ENCODE measurements around the gene SUGCT.

Gene SUGCT

DNA sequence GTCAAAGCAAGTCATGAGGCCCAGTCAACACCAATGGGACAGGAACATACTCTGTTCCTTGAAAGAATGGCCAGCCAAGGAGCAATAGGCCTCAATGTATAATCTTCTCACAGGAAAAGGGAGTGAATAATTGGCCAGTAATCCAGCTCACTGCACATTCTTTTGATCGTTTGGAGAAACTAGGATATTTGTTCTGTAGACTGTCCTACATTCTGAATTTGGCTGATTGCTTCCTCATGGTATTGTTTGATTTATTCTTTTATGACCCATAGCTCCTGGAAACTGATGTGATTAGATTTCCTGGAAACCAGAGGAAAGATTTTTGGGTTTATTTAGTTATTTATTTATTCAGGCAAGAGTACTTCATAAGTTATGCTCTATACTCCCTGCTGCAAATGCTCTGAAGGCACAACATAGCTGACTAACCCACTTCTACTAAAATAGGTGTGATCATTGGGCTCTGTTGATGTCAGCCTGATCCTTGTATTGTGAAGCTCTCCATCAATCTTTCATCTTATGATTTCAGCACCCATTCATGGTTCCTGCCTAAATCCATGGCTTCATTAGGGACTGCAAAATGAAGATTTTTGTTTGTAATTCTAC lies 745.2 kb downstream of the SUGCT start:
- TF ChIP-seq EZH2 (IDR thresholded peaks at IDR 0.05) (no peak), POLR2AphosphoS5 (IDR thresholded peaks at IDR 0.05; ENCODE audit: borderline replicate concordance, low read depth, low read length) (no peak), FOXP2 (optimal IDR thresholded peaks at IDR 0.05; ENCODE audit: control extremely low read depth, extremely low read length, insufficient read depth) (no peak)
- Histone ChIP-seq H3K27ac (no peak overlapping the region), H3K9ac (ENCODE audit: insufficient read length) (no peak overlapping the region), H3K9me3 (ENCODE audit: low read depth, low read length) (no peaks in the 10 kb centered on the region), H3K36me3 (ENCODE audit: insufficient read depth, low read length) (no peaks in the 10 kb centered on the region), H3K4me3 (no peak overlapping the region)
- DNase-seq (ENCODE audit: low read depth, low spot score) = no peak

DNA sequence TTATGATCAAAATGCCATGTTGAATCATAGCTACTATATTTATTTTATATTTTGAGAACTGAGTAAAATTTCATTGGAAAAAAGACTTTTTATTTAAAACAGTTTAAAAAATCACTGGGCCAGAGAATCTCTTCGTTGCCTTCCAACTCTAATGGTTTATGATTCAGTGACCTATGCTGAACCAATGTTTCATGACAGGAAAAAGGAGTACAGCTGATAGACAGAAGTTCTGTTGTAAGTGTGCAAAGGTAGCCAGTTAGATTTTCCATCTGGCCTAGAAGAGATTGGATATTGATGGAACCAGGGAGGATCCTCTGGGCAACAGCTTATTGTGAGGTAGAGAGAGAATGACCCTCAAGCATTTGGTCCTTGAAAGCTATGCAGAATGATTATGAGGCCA lies 745.8 kb downstream of the SUGCT start:
- Histone ChIP-seq H3K27ac (no peak overlapping the region), H3K9me3 (ENCODE audit: low read depth, low read length) (no peaks in the 10 kb centered on the region)

DNA sequence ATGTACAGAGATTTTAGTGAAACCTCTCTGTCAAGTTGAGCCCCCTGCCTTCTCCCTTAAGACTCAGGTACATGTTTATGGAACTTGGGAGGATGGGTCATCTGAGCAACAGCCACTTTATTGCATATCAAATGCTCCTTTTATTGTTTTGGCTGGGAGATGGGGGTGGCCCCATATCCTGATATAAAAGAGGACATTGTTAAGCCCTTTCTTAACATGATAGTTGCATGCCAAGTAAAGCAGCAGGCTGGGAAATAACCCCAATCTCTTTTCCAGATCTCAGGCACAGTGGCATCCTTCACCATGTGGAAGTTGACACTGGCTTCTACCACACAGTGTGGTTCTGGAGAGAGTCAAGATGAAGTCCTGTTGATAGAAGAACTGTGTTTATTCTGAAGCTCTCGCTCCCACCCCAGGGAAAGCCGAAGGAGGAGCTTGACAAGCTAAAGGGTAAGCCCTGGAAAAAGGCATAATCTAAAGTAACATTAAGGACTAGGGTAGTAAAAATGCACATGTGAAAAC lies 746.7 kb downstream of the SUGCT start:
- H3K36me3 ChIP-seq (ENCODE audit: insufficient read depth, low read length) = no peaks in the 10 kb centered on the region
- H3K9me3 ChIP-seq (ENCODE audit: low read depth, low read length) = no peaks in the 10 kb centered on the region
- H3K9ac ChIP-seq (ENCODE audit: insufficient read length) = no peak overlapping the region
- H3K4me3 ChIP-seq = no peak overlapping the region
- no peak for TF ChIP-seq EZH2 (IDR thresholded peaks at IDR 0.05)
- TF ChIP-seq FOXP2 (optimal IDR thresholded peaks at IDR 0.05; ENCODE audit: control extremely low read depth, extremely low read length, insufficient read depth) = no peak
- no peak for TF ChIP-seq POLR2AphosphoS5 (IDR thresholded peaks at IDR 0.05; ENCODE audit: borderline replicate concordance, low read depth, low read length)
- DNase-seq (ENCODE audit: low read depth, low spot score) = no peak
- H3K27ac ChIP-seq = no peak overlapping the region

More for the DNA sequence above, 745.8 kb downstream of the SUGCT start:
- Histone ChIP-seq H3K9ac (ENCODE audit: insufficient read length) (no peak overlapping the region), H3K36me3 (ENCODE audit: insufficient read depth, low read length) (no peaks in the 10 kb centered on the region), H3K4me3 (no peak overlapping the region)
- TF ChIP-seq FOXP2 (optimal IDR thresholded peaks at IDR 0.05; ENCODE audit: control extremely low read depth, extremely low read length, insufficient read depth) (no peak), POLR2AphosphoS5 (IDR thresholded peaks at IDR 0.05; ENCODE audit: borderline replicate concordance, low read depth, low read length) (no peak), EZH2 (IDR thresholded peaks at IDR 0.05) (no peak)
- no peak for DNase-seq (ENCODE audit: low read depth, low spot score)

DNA sequence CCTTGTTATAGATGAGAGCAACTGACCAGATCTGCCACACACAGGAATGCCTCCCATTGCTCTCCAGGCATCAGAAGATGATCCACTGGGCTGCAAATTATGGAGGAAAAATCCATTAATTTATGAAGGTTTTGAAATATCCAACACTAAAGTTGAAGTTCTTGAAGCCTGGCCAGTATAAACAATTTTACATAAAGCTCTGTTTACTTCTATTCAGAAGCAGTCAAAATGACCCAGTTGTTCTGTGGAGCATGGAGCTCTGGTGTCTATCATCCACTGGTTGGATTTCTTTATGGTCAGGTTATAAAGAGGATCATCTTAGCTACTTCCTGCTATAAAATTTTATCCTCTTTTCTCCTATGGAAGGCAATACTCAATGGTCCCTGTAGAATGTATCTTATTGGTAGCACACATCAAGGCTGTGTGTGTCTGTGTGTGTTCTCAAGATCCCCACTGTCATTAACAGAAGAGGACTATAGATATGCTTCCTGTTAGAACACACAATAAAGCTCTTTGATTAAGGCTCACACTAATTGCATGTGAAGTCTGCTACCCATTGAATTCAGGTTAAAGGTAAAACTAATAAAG lies 747.4 kb downstream of the SUGCT start:
- H3K9me3 ChIP-seq (ENCODE audit: low read depth, low read length) = no peaks in the 10 kb centered on the region
- no peak for DNase-seq (ENCODE audit: low read depth, low spot score)
- no peak overlapping the region for H3K27ac ChIP-seq
- H3K9ac ChIP-seq (ENCODE audit: insufficient read length) = no peak overlapping the region
- TF ChIP-seq POLR2AphosphoS5 (IDR thresholded peaks at IDR 0.05; ENCODE audit: borderline replicate concordance, low read depth, low read length) (no peak), EZH2 (IDR thresholded peaks at IDR 0.05) (no peak), FOXP2 (optimal IDR thresholded peaks at IDR 0.05; ENCODE audit: control extremely low read depth, extremely low read length, insufficient read depth) (no peak)
- no peaks in the 10 kb centered on the region for H3K36me3 ChIP-seq (ENCODE audit: insufficient read depth, low read length)
- no peak overlapping the region for H3K4me3 ChIP-seq

DNA sequence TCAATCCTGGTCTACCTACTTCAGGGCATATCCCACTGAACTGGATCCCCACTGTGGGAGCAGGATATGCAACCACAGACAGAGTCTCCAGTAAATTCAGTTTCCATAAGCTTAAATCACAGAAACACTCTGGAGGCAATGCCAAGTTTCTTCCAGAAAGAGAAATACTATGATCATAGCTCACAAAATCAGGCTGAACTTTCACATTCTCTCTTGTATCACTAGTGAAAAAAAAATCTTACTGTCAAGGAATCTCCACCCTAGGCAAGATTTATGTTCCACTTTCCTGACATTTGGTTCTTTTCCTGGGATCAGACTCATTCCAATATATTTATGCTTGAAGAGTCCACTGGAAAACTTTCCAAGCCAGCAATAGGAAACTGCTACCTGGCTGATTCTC lies 749.0 kb downstream of the SUGCT start:
- Histone ChIP-seq H3K9me3 (ENCODE audit: low read depth, low read length) (no peaks in the 10 kb centered on the region), H3K4me3 (no peak overlapping the region), H3K27ac (no peak overlapping the region), H3K9ac (ENCODE audit: insufficient read length) (no peak overlapping the region), H3K36me3 (ENCODE audit: insufficient read depth, low read length) (no peaks in the 10 kb centered on the region)
- no peak for DNase-seq (ENCODE audit: low read depth, low spot score)
- no peak for TF ChIP-seq FOXP2 (optimal IDR thresholded peaks at IDR 0.05; ENCODE audit: control extremely low read depth, extremely low read length, insufficient read depth)
- no peak for TF ChIP-seq EZH2 (IDR thresholded peaks at IDR 0.05)
- no peak for TF ChIP-seq POLR2AphosphoS5 (IDR thresholded peaks at IDR 0.05; ENCODE audit: borderline replicate concordance, low read depth, low read length)

DNA sequence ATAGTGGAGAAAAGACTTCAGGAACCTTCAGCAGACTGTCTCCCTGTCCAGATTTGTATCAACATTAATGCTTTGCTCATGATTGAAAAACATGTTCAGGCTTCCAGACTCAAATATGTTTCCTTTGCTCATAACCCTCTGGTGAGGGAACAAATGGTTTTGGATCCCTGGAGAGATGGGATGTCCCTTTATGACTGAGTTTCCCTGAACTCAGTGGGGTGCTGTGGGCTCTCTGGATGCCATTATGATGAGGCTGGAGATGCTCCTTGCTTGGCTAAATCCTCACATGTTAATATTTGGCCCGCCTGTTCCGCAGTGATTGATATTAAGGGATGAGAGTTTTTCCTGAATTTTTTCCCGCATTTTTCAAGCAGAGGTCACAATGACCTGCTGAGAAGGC lies 749.4 kb downstream of the SUGCT start:
- H3K36me3 ChIP-seq (ENCODE audit: insufficient read depth, low read length) = no peaks in the 10 kb centered on the region
- H3K4me3 ChIP-seq = no peak overlapping the region
- no peak overlapping the region for H3K27ac ChIP-seq
- TF ChIP-seq POLR2AphosphoS5 (IDR thresholded peaks at IDR 0.05; ENCODE audit: borderline replicate concordance, low read depth, low read length) (no peak), EZH2 (IDR thresholded peaks at IDR 0.05) (no peak), FOXP2 (optimal IDR thresholded peaks at IDR 0.05; ENCODE audit: control extremely low read depth, extremely low read length, insufficient read depth) (no peak)
- H3K9ac ChIP-seq (ENCODE audit: insufficient read length) = no peak overlapping the region
- no peaks in the 10 kb centered on the region for H3K9me3 ChIP-seq (ENCODE audit: low read depth, low read length)
- no peak for DNase-seq (ENCODE audit: low read depth, low spot score)

DNA sequence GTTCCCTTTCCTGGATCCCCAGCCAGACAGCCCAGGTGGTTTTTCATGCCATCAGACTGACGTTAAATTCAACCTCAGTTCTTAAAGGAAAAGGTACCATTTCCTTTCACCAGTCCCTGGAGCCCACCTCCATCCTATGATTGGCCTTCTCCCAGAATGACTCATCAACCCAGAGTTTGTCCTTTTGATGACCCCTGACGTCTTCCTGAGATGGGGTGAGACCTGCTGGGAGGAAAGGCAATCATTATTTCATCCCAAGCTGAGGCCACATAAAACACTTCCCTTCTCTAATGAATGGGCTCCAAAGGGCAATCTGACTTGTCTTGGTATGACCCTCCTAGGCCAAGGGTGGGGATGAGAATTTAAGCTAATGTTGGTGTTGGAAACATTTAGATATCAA lies 750.7 kb downstream of the SUGCT start:
- Histone ChIP-seq H3K4me3 (no peak overlapping the region), H3K9ac (ENCODE audit: insufficient read length) (no peak overlapping the region), H3K9me3 (ENCODE audit: low read depth, low read length) (no peaks in the 10 kb centered on the region), H3K36me3 (ENCODE audit: insufficient read depth, low read length) (no peaks in the 10 kb centered on the region), H3K27ac (no peak overlapping the region)
- TF ChIP-seq FOXP2 (optimal IDR thresholded peaks at IDR 0.05; ENCODE audit: control extremely low read depth, extremely low read length, insufficient read depth) (no peak), POLR2AphosphoS5 (IDR thresholded peaks at IDR 0.05; ENCODE audit: borderline replicate concordance, low read depth, low read length) (no peak), EZH2 (IDR thresholded peaks at IDR 0.05) (no peak)
- no peak for DNase-seq (ENCODE audit: low read depth, low spot score)

DNA sequence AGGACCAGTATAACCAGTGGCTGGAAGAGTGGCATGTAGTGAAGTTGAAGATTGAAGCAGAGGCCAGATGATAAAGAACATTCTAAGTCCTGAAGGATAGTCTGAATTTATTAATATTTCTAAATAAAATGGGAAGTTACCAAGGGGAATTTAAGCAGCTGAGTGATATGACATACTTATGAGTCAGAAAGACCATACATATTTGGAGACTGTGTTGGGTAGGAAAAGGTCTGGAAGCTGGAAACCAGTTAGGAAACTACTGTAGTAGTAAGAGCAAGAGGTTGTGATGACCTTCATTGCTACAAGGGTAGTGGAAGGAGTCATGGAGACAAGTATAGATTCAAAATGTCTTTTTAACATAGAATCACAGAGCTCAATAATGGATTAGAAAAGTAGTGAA lies 752.3 kb downstream of the SUGCT start:
- H3K4me3 ChIP-seq = no peak overlapping the region
- TF ChIP-seq EZH2 (IDR thresholded peaks at IDR 0.05) (no peak), FOXP2 (optimal IDR thresholded peaks at IDR 0.05; ENCODE audit: control extremely low read depth, extremely low read length, insufficient read depth) (no peak), POLR2AphosphoS5 (IDR thresholded peaks at IDR 0.05; ENCODE audit: borderline replicate concordance, low read depth, low read length) (no peak)
- H3K36me3 ChIP-seq (ENCODE audit: insufficient read depth, low read length) = no peaks in the 10 kb centered on the region
- H3K9me3 ChIP-seq (ENCODE audit: low read depth, low read length) = no peaks in the 10 kb centered on the region
- no peak overlapping the region for H3K27ac ChIP-seq
- no peak for DNase-seq (ENCODE audit: low read depth, low spot score)
- no peak overlapping the region for H3K9ac ChIP-seq (ENCODE audit: insufficient read length)

Measured in SK-N-MC (cell line).